ENCODE measurements around the gene EHD4. TPM values are rescaled to one million over a fixed set of nuclear protein-coding genes. Genes with fewer than 3 reads are reported as not detected.

The EHD4 gene
- polyA plus RNA-seq, 1 donor (not counting 4 experiments of a cell fraction or from before 2014, with no cell fraction given): 31.5 TPM

GRCh38 chr15:41993472-41994170, 21.3 kb upstream of the EHD4 start:
- Histone ChIP-seq H3K36me3 (ENCODE audit: control insufficient read depth in 2 of 2, extremely low read depth in 1 of 2, insufficient read depth in 2 of 2, low read length in 2 of 2) (no peaks in the 10 kb centered on the region), H2AFZ (ENCODE audit: control insufficient read depth, low read length) (no peak overlapping the region), H3K4me2 (ENCODE audit: control insufficient read depth, extremely low read depth, insufficient read depth, low read depth, low read length) (no peak overlapping the region), H3K4me3 (ENCODE audit: control insufficient read depth in 2 of 3, extremely low read depth in 1 of 3, insufficient read depth in 2 of 3, low read depth in 1 of 3, low read length in 3 of 3) (no peak overlapping the region), H3K27ac (ENCODE audit: control insufficient read depth, insufficient read depth, low read length) (no peak overlapping the region), H3K9ac (ENCODE audit: control insufficient read depth, extremely low read depth, insufficient read depth, low read length) (no peak overlapping the region), H3K27me3 (ENCODE audit: control insufficient read depth, extremely low read depth, insufficient read depth, low read length) (no peaks in the 10 kb centered on the region), H3K9me3 (ENCODE audit: control insufficient read depth, low read depth, low read length) (no peaks in the 10 kb centered on the region), H4K20me1 (ENCODE audit: control insufficient read depth, extremely low read depth, insufficient read depth, low read length) (no peaks in the 10 kb centered on the region), H3K9me1 (ENCODE audit: control insufficient read depth, extremely low read depth, insufficient read depth, low read length) (no peaks in the 10 kb centered on the region), H3K79me2 (ENCODE audit: control insufficient read depth, insufficient read depth, low read length) (no peaks in the 10 kb centered on the region), H3K4me1 (ENCODE audit: control insufficient read depth, extremely low read depth, insufficient read depth, low read length) (no peaks in the 10 kb centered on the region)
- no peak for TF ChIP-seq EZH2 (IDR thresholded peaks at IDR 0.05; ENCODE audit: low read length)
- no peak for TF ChIP-seq CTCF (optimal IDR thresholded peaks at IDR 0.05 in 1 of 3, IDR thresholded peaks at IDR 0.05 in 1 of 3, conservative IDR thresholded peaks at IDR 0.05 in 1 of 3; ENCODE audit: extremely low read depth in 1 of 3, insufficient read depth in 2 of 3, low read length in 3 of 3)
- FAIRE-seq (no peak), DNase-seq (ENCODE audit: low read depth, low spot score) (no peak)
- dilution Hi-C loops (cut with MboI; ENCODE audit: extremely low pct_ligation_motif_present, low sequenced_read_pairs): no loop called here

- TF ChIP-seq CTCF (optimal IDR thresholded peaks at IDR 0.05 in 1 of 3, IDR thresholded peaks at IDR 0.05 in 1 of 3, conservative IDR thresholded peaks at IDR 0.05 in 1 of 3; ENCODE audit: extremely low read depth in 1 of 3, insufficient read depth in 2 of 3, low read length in 3 of 3): no peak
- H3K4me3 ChIP-seq (ENCODE audit: control insufficient read depth in 2 of 3, extremely low read depth in 1 of 3, insufficient read depth in 2 of 3, low read depth in 1 of 3, low read length in 3 of 3): no peak overlapping the region
- no peak overlapping the region for H2AFZ ChIP-seq (ENCODE audit: control insufficient read depth, low read length)
- dilution Hi-C loops (cut with MboI; ENCODE audit: extremely low pct_ligation_motif_present, low sequenced_read_pairs): no loop called here
- DNase-seq (ENCODE audit: low read depth, low spot score) (no peak), FAIRE-seq (no peak)
- no peak overlapping the region for H3K27ac ChIP-seq (ENCODE audit: control insufficient read depth, insufficient read depth, low read length)
- no peaks in the 10 kb centered on the region for H4K20me1 ChIP-seq (ENCODE audit: control insufficient read depth, extremely low read depth, insufficient read depth, low read length)
- H3K9me1 ChIP-seq (ENCODE audit: control insufficient read depth, extremely low read depth, insufficient read depth, low read length): no peaks in the 10 kb centered on the region
- no peaks in the 10 kb centered on the region for H3K36me3 ChIP-seq (ENCODE audit: control insufficient read depth in 2 of 2, extremely low read depth in 1 of 2, insufficient read depth in 2 of 2, low read length in 2 of 2)
- no peak overlapping the region for H3K9ac ChIP-seq (ENCODE audit: control insufficient read depth, extremely low read depth, insufficient read depth, low read length)
- no peaks in the 10 kb centered on the region for H3K79me2 ChIP-seq (ENCODE audit: control insufficient read depth, insufficient read depth, low read length)
- H3K9me3 ChIP-seq (ENCODE audit: control insufficient read depth, low read depth, low read length): no peaks in the 10 kb centered on the region
- no peaks in the 10 kb centered on the region for H3K27me3 ChIP-seq (ENCODE audit: control insufficient read depth, extremely low read depth, insufficient read depth, low read length)
- H3K4me2 ChIP-seq (ENCODE audit: control insufficient read depth, extremely low read depth, insufficient read depth, low read depth, low read length): no peak overlapping the region
- no peaks in the 10 kb centered on the region for H3K4me1 ChIP-seq (ENCODE audit: control insufficient read depth, extremely low read depth, insufficient read depth, low read length)
These were observed 20.4 kb upstream of the EHD4 start for GRCh38 chr15:41992803-41993190.
